Measurements from ENCODE around the gene TENM4.

TENM4 gene

DNA sequence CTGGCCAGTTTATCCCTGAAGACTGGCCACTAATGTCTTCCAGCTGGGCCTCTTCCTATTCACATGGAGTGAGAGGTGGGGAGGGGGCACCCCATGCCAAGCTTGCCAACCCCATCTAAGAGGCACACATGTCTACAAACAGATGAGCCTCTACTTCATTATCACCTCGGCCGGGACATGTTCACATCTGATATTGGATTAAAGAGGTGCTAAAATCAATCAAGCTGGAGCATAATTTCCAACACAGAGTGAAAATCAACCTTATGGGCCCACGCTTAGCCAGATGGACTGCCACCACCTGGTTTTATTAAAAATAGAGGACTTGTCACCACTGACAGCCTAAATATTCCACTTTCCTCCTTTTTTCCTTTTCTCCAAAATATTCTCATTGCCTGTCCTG, 703.5 kb downstream of the TENM4 start:
- no peak for TF ChIP-seq EGR1 (IDR thresholded peaks at IDR 0.05)
- TF ChIP-seq, protein P1, sequence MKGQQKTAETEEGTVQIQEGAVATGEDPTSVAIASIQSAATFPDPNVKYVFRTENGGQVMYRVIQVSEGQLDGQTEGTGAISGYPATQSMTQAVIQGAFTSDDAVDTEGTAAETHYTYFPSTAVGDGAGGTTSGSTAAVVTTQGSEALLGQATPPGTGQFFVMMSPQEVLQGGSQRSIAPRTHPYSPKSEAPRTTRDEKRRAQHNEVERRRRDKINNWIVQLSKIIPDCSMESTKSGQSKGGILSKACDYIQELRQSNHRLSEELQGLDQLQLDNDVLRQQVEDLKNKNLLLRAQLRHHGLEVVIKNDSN (IDR thresholded peaks at IDR 0.05): no peak
- TF ChIP-seq ZBTB7A (IDR thresholded peaks at IDR 0.05; ENCODE audit: low read depth): no peak
- no peak for TF ChIP-seq NFIC (IDR thresholded peaks at IDR 0.05)
- TF ChIP-seq TCF12 (IDR thresholded peaks at IDR 0.05; ENCODE audit: low read depth): no peak
- TF ChIP-seq YY1 (IDR thresholded peaks at IDR 0.05; ENCODE audit: low read depth): no peak
- no peak for TF ChIP-seq EP300 (IDR thresholded peaks at IDR 0.05; ENCODE audit: borderline replicate concordance)
- TF ChIP-seq, protein P2, sequence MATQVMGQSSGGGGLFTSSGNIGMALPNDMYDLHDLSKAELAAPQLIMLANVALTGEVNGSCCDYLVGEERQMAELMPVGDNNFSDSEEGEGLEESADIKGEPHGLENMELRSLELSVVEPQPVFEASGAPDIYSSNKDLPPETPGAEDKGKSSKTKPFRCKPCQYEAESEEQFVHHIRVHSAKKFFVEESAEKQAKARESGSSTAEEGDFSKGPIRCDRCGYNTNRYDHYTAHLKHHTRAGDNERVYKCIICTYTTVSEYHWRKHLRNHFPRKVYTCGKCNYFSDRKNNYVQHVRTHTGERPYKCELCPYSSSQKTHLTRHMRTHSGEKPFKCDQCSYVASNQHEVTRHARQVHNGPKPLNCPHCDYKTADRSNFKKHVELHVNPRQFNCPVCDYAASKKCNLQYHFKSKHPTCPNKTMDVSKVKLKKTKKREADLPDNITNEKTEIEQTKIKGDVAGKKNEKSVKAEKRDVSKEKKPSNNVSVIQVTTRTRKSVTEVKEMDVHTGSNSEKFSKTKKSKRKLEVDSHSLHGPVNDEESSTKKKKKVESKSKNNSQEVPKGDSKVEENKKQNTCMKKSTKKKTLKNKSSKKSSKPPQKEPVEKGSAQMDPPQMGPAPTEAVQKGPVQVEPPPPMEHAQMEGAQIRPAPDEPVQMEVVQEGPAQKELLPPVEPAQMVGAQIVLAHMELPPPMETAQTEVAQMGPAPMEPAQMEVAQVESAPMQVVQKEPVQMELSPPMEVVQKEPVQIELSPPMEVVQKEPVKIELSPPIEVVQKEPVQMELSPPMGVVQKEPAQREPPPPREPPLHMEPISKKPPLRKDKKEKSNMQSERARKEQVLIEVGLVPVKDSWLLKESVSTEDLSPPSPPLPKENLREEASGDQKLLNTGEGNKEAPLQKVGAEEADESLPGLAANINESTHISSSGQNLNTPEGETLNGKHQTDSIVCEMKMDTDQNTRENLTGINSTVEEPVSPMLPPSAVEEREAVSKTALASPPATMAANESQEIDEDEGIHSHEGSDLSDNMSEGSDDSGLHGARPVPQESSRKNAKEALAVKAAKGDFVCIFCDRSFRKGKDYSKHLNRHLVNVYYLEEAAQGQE (IDR thresholded peaks at IDR 0.05; ENCODE audit: low read depth): no peak
- no peak for TF ChIP-seq CREB1 (IDR thresholded peaks at IDR 0.05; ENCODE audit: low read depth)

DNA sequence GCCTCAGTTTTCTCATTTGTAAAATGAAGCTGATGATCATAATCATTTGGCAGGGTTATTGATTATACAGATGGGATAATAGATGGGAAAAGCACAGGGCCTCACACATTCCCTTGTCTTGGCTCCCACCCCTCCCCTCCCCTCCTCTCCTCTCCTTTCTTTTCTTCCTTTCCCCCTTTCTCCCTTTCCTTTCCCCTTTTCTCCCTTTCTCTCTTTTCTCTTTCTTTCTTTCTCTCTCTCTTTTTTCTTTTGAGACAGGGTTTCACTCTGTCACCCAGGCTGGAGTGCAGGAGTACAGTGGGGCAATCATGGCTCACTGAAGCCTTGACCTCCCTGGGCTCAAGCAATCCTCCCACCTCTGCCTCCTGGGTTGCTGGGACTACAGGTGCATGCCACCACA, 705.1 kb downstream of the TENM4 start:
- TF ChIP-seq, protein P1 (IDR thresholded peaks at IDR 0.05): no peak
- no peak for TF ChIP-seq TAF1 (IDR thresholded peaks at IDR 0.05; ENCODE audit: low read depth)
- no peak for TF ChIP-seq FOXM1 (IDR thresholded peaks at IDR 0.05; ENCODE audit: borderline replicate concordance, low read depth)
- TF ChIP-seq, protein P2 (IDR thresholded peaks at IDR 0.05; ENCODE audit: low read depth): no peak
- TF ChIP-seq, protein P3, sequence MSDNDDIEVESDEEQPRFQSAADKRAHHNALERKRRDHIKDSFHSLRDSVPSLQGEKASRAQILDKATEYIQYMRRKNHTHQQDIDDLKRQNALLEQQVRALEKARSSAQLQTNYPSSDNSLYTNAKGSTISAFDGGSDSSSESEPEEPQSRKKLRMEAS (IDR thresholded peaks at IDR 0.05): no peak
- TF ChIP-seq EGR1 (IDR thresholded peaks at IDR 0.05): no peak
- no peak for TF ChIP-seq NFIC (IDR thresholded peaks at IDR 0.05)
- no peak for TF ChIP-seq ZBTB7A (IDR thresholded peaks at IDR 0.05; ENCODE audit: low read depth)
- TF ChIP-seq TCF12 (IDR thresholded peaks at IDR 0.05; ENCODE audit: low read depth): no peak
- TF ChIP-seq YY1 (IDR thresholded peaks at IDR 0.05; ENCODE audit: low read depth): no peak
- no peak for TF ChIP-seq CEBPB (IDR thresholded peaks at IDR 0.05)

DNA sequence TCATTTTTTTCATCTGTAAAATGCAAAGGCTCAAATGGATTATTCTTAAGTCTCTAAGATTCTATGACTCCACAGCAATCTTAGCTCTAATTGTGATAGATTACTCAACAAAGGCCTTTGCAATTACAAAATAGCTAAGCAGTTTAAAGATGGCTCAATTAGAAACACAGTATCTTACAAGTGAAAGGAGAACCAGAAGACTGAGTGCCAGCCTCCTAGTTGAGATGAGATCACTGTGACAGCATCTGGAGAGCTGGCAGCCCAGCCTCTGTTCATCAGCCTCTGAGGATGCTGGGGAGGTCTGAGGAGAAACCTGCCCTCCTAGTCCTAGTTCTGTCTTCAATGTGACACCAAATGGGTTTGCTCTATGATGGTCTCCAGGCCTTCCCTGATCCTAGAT, 707.8 kb downstream of the TENM4 start:
- TF ChIP-seq EGR1 (IDR thresholded peaks at IDR 0.05) (no peak), RAD21 (IDR thresholded peaks at IDR 0.05; ENCODE audit: low read depth) (no peak), NFIC (IDR thresholded peaks at IDR 0.05) (no peak), TAF1 (IDR thresholded peaks at IDR 0.05; ENCODE audit: low read depth) (no peak), YY1 (IDR thresholded peaks at IDR 0.05; ENCODE audit: low read depth) (no peak), ZBTB7A (IDR thresholded peaks at IDR 0.05; ENCODE audit: low read depth) (no peak), CEBPB (IDR thresholded peaks at IDR 0.05) (no peak), TCF12 (IDR thresholded peaks at IDR 0.05; ENCODE audit: low read depth) (no peak), EP300 (IDR thresholded peaks at IDR 0.05; ENCODE audit: borderline replicate concordance) (no peak), FOXM1 (IDR thresholded peaks at IDR 0.05; ENCODE audit: borderline replicate concordance, low read depth) (no peak), TEAD4 (IDR thresholded peaks at IDR 0.05) (no peak), CREB1 (IDR thresholded peaks at IDR 0.05; ENCODE audit: low read depth) (no peak)
- TF ChIP-seq, protein P1 (IDR thresholded peaks at IDR 0.05): no peak
- TF ChIP-seq, protein P2 (IDR thresholded peaks at IDR 0.05; ENCODE audit: low read depth): no peak
- TF ChIP-seq, protein P3 (IDR thresholded peaks at IDR 0.05): no peak

DNA sequence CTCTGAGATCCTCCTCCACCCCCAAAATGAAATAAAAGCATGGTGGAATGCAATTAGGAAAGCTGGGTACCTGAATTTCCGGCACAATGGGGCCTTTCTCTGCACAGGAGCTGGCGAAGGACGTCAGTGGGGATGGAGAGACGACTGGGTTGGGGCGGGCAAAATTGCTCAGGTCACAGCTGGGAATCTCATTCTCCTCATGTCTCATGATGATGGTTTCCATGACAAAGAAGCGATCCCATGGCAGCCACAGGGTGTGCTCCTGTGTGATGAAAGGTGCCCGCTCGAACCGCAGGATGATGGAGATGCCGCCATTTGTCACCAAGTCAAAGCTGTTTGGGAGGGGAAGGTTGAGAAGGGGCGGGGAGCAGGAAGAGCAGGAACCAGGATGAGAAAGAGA, 708.6 kb downstream of the TENM4 start:
- TF ChIP-seq, protein P2 (IDR thresholded peaks at IDR 0.05; ENCODE audit: low read depth): no peak
- no peak for TF ChIP-seq CEBPB (IDR thresholded peaks at IDR 0.05)
- no peak for TF ChIP-seq ZBTB7A (IDR thresholded peaks at IDR 0.05; ENCODE audit: low read depth)
- TF ChIP-seq CREB1 (IDR thresholded peaks at IDR 0.05; ENCODE audit: low read depth): no peak
- TF ChIP-seq TEAD4 (IDR thresholded peaks at IDR 0.05): no peak
- no peak for TF ChIP-seq FOXM1 (IDR thresholded peaks at IDR 0.05; ENCODE audit: borderline replicate concordance, low read depth)
- TF ChIP-seq, protein P1 (IDR thresholded peaks at IDR 0.05): no peak
- TF ChIP-seq TAF1 (IDR thresholded peaks at IDR 0.05; ENCODE audit: low read depth): no peak
- TF ChIP-seq EGR1 (IDR thresholded peaks at IDR 0.05): no peak
- TF ChIP-seq, protein P3 (IDR thresholded peaks at IDR 0.05): no peak
- TF ChIP-seq YY1 (IDR thresholded peaks at IDR 0.05; ENCODE audit: low read depth): no peak
- no peak for TF ChIP-seq EP300 (IDR thresholded peaks at IDR 0.05; ENCODE audit: borderline replicate concordance)
- TF ChIP-seq RAD21 (IDR thresholded peaks at IDR 0.05; ENCODE audit: low read depth): no peak
- TF ChIP-seq NFIC (IDR thresholded peaks at IDR 0.05): no peak
- TF ChIP-seq TCF12 (IDR thresholded peaks at IDR 0.05; ENCODE audit: low read depth): no peak

Data from Ishikawa (cell line).